WTC11 (cell line): ENCODE data around the gene GABRG2. TPM values are rescaled to one million over a fixed set of nuclear protein-coding genes. Genes with fewer than 3 reads are reported as not detected.

Source experiments
- ATAC-seq: fragments of 200-7000 bp; cut with Tn5 transposase; 2 replicates; pipeline ENCODE4 v1.10.0; 2021; ENCODE audit warnings: mild to moderate bottlenecking, moderate library complexity
- CTCF ChIA-PET: fragments of 300-600 bp; sonication (Branson Sonifier 250); formaldehyde crosslinking; loops from one replicate; lab custom pipeline; 2021; ENCODE audit warnings: antibody characterized with exemption; lab: Charles Lee
- POLR2A ChIA-PET: fragments of 350-600 bp; sonication (Branson Sonifier 250); formaldehyde crosslinking; loops from one replicate; lab custom pipeline; 2021; ENCODE audit warnings: antibody characterized with exemption; lab: Charles Lee
- DNase-seq: peaks from one replicate; pipeline ENCODE4 v3.0.0; 2021; ENCODE audit warnings: low spot score
- H3K27ac Mint-ChIP-seq: 2 replicates; pipeline ENCODE4 v1.8.0; 2021; ENCODE audit warnings: mixed read lengths
- H3K27me3 Mint-ChIP-seq: 2 replicates; pipeline ENCODE4 v1.8.0; 2021; ENCODE audit warnings: low read depth, mild to moderate bottlenecking, moderate library complexity, mixed read lengths
- H3K36me3 Mint-ChIP-seq: 2 replicates; pipeline ENCODE4 v1.8.0; 2021; ENCODE audit warnings: mixed read lengths
- H3K4me1 Mint-ChIP-seq: 2 replicates; pipeline ENCODE4 v1.8.0; 2022; ENCODE audit warnings: mixed read lengths
- H3K4me3 Mint-ChIP-seq: 2 replicates; pipeline ENCODE4 v1.8.0; 2021; ENCODE audit warnings: mild to moderate bottlenecking, moderate library complexity, mixed read lengths
- H3K9me3 Mint-ChIP-seq: 2 replicates; pipeline ENCODE4 v1.8.0; 2021; ENCODE audit warnings: mixed read lengths
- FOXP4 ChIP-seq: sonication (generic); formaldehyde crosslinking; IDR thresholded peaks from 2 replicates; pipeline ENCODE4 v1.8.0; 2022; ENCODE audit warnings: mild to moderate bottlenecking, missing genetic modification reagents
- HMGA2 ChIP-seq: fragments of 250-450 bp; sonication (Bioruptor Pico); IDR thresholded peaks from 2 replicates; pipeline ENCODE4 v1.4.0; 2021; ENCODE audit warnings: mild to moderate bottlenecking, moderate library complexity
- IRF1 ChIP-seq: sonication (generic); formaldehyde crosslinking; IDR thresholded peaks from 2 replicates; pipeline ENCODE4 v1.8.0; 2023; ENCODE audit warnings: missing genetic modification reagents
- MAX ChIP-seq: sonication (generic); formaldehyde crosslinking; IDR thresholded peaks from 2 replicates; pipeline ENCODE4 v1.8.0; 2022; ENCODE audit warnings: mild to moderate bottlenecking, missing genetic modification reagents
- MYBL2 ChIP-seq: sonication (generic); formaldehyde crosslinking; IDR thresholded peaks from 2 replicates; pipeline ENCODE4 v1.8.1; 2023; ENCODE audit warnings: mild to moderate bottlenecking, moderate library complexity, missing genetic modification reagents
- NR3C1 ChIP-seq: sonication (generic); formaldehyde crosslinking; conservative IDR thresholded peaks from 2 replicates; pipeline ENCODE4 v1.8.1; 2023; ENCODE audit warnings: low read depth, mild to moderate bottlenecking, missing genetic modification reagents
- OVOL2 ChIP-seq: fragments of 250-450 bp; sonication (Bioruptor Pico); IDR thresholded peaks from 2 replicates; pipeline ENCODE4 v1.9.0; 2021; ENCODE audit warnings: mild to moderate bottlenecking, borderline replicate concordance
- PRDM15 ChIP-seq: sonication (generic); formaldehyde crosslinking; IDR thresholded peaks from 2 replicates; pipeline ENCODE4 v1.8.0; 2022; ENCODE audit warnings: missing genetic modification reagents
- PREB ChIP-seq: sonication (generic); formaldehyde crosslinking; IDR thresholded peaks from 2 replicates; pipeline ENCODE4 v1.8.1; 2022; ENCODE audit warnings: mild to moderate bottlenecking, missing genetic modification reagents, moderate library complexity, borderline replicate concordance
- SOX15 ChIP-seq: fragments of 250-450 bp; sonication (Bioruptor Pico); IDR thresholded peaks from 2 replicates; pipeline ENCODE4 v1.9.0; 2021; ENCODE audit warnings: mild to moderate bottlenecking
- ZNF281 ChIP-seq: sonication (generic); formaldehyde crosslinking; IDR thresholded peaks from 2 replicates; pipeline ENCODE4 v1.8.0; 2023; ENCODE audit warnings: mild to moderate bottlenecking, missing genetic modification reagents
- ZNF416 ChIP-seq: fragments of 250-450 bp; sonication (Bioruptor Pico); IDR thresholded peaks from 2 replicates; pipeline ENCODE4 v1.9.0; 2021; ENCODE audit warnings: mild to moderate bottlenecking, inconsistent platforms
- total RNA-seq: library from RNA; stranded (reverse); gene quantifications from 3 replicates; pipeline ENCODE4 v1.2.3, GENCODE V29; 2021

The GABRG2 gene
- total RNA-seq, 1 experiment from 2014 or later = 4.0 TPM

- ATAC-seq (no peak), DNase-seq (no peak)
- H3K4me3 Mint-ChIP-seq = no peak overlapping the region
- H3K36me3 Mint-ChIP-seq = no peaks in the 10 kb centered on the region
- CTCF ChIA-PET = no interaction called here
- peaks cover 7% of the 10 kb centered on the region for H3K4me1 Mint-ChIP-seq
- TF ChIP-seq MAX (CRISPR knock-in tag) (no peak), MYBL2 (CRISPR knock-in tag) (no peak), FOXP4 (CRISPR knock-in tag) (no peak), SOX15 (CRISPR knock-in tag) (no peak), IRF1 (CRISPR knock-in tag) (no peak), NR3C1 (CRISPR knock-in tag) (no peak), ZNF281 (CRISPR knock-in tag) (no peak), PREB (CRISPR knock-in tag) (no peak), ZNF416 (CRISPR knock-in tag) (no peak), OVOL2 (CRISPR knock-in tag) (no peak), PRDM15 (CRISPR knock-in tag) (no peak), HMGA2 (CRISPR knock-in tag) (no peak)
- POLR2A ChIA-PET = no interaction called here
- no peak overlapping the region for H3K27ac Mint-ChIP-seq
- no peaks in the 10 kb centered on the region for H3K9me3 Mint-ChIP-seq
- no peaks in the 10 kb centered on the region for H3K27me3 Mint-ChIP-seq
Observed at GRCh38 chr5:162202285-162202880, 134.8 kb downstream of the GABRG2 start.

Other genes with a start within 250 kb of the GABRG2 start
- gene GABRA1, start 219.7 kb upstream of the GABRG2 start, total RNA-seq = 0.48 to 0.57 TPM (median 0.50 TPM) in 3 replicates